ENCODE data around the gene ZNF764. TPM values are rescaled to one million over a fixed set of nuclear protein-coding genes. Genes with fewer than 3 reads are reported as not detected.

ZNF764 gene
- total RNA-seq, 1 experiment from 2014 or later: 15.2 TPM

- peaks cover 21% of the 10 kb centered on the region for H3K4me1 ChIP-seq (ENCODE audit: insufficient read depth, low read length, poor library complexity, severe bottlenecking)
- CTCF ChIA-PET: no interaction called here
- no peak overlapping the region for H3K27ac ChIP-seq (ENCODE audit: low read depth, low read length, poor library complexity, severe bottlenecking)
- H3K4me3 ChIP-seq (ENCODE audit: low read depth, low read length, poor library complexity, severe bottlenecking): no peak overlapping the region
- no peak for TF ChIP-seq EZH2 (IDR thresholded peaks at IDR 0.05; ENCODE audit: borderline replicate concordance, low read depth, low read length, poor library complexity, severe bottlenecking)
- no peak for TF ChIP-seq CTCF (conservative IDR thresholded peaks at IDR 0.05; ENCODE audit: low read depth, low read length)
- POLR2A ChIA-PET (ENCODE audit: low non-redundant PET): no interaction called here
- no peaks in the 10 kb centered on the region for H3K27me3 ChIP-seq (replicated peaks; ENCODE audit: insufficient read depth, low read depth, low read length, poor library complexity)
- no peaks in the 10 kb centered on the region for H3K36me3 ChIP-seq (ENCODE audit: insufficient read depth, low read length, poor library complexity, severe bottlenecking)
- no peak for DNase-seq (ENCODE audit: low spot score)
- BruUV-seq (replicated peaks): no TSS peak
- H3K9me3 ChIP-seq (ENCODE audit: low read depth, low read length, poor library complexity, severe bottlenecking): no peaks in the 10 kb centered on the region
- intact Hi-C loops (cut with micrococcal nuclease; ENCODE audit: unreplicated experiment): no loop called here
Measured at GRCh38 chr16:30566531-30566930, 8.4 kb upstream of the ZNF764 start.

GRCh38 chr16:30565984-30566383 lies 7.8 kb upstream of the ZNF764 start:
- H3K4me1 ChIP-seq (ENCODE audit: insufficient read depth, low read length, poor library complexity, severe bottlenecking): peaks cover 20% of the 10 kb centered on the region
- CTCF ChIA-PET: no interaction called here
- POLR2A ChIA-PET (ENCODE audit: low non-redundant PET): interaction anchor here (0.6 kb wide), 1 partner anchor 39 kb away, joined by 3 read pairs; no protein-coding TSS in a partner anchor

GRCh38 chr16:30565526-30565925 lies 7.4 kb upstream of the ZNF764 start:
- no peak for DNase-seq (ENCODE audit: low spot score)
- intact Hi-C loops (cut with micrococcal nuclease; ENCODE audit: unreplicated experiment): no loop called here
- BruUV-seq (replicated peaks): no TSS peak
- Histone ChIP-seq H3K9me3 (ENCODE audit: low read depth, low read length, poor library complexity, severe bottlenecking) (no peaks in the 10 kb centered on the region), H3K27ac (ENCODE audit: low read depth, low read length, poor library complexity, severe bottlenecking) (no peak overlapping the region), H3K4me3 (ENCODE audit: low read depth, low read length, poor library complexity, severe bottlenecking) (no peak overlapping the region), H3K36me3 (ENCODE audit: insufficient read depth, low read length, poor library complexity, severe bottlenecking) (no peaks in the 10 kb centered on the region), H3K4me1 (ENCODE audit: insufficient read depth, low read length, poor library complexity, severe bottlenecking) (peaks cover 17% of the 10 kb centered on the region), H3K27me3 (replicated peaks; ENCODE audit: insufficient read depth, low read depth, low read length, poor library complexity) (no peaks in the 10 kb centered on the region)
- no peak for TF ChIP-seq CTCF (conservative IDR thresholded peaks at IDR 0.05; ENCODE audit: low read depth, low read length)
- no peak for TF ChIP-seq EZH2 (IDR thresholded peaks at IDR 0.05; ENCODE audit: borderline replicate concordance, low read depth, low read length, poor library complexity, severe bottlenecking)
- POLR2A ChIA-PET (ENCODE audit: low non-redundant PET): interaction anchor here (0.6 kb wide), 1 partner anchor 39 kb away, joined by 3 read pairs; no protein-coding TSS in a partner anchor
- CTCF ChIA-PET: no interaction called here

More at GRCh38 chr16:30565984-30566383, 7.8 kb upstream of the ZNF764 start:
- DNase-seq (ENCODE audit: low spot score): no peak
- intact Hi-C loops (cut with micrococcal nuclease; ENCODE audit: unreplicated experiment): no loop called here
- no peak for TF ChIP-seq CTCF (conservative IDR thresholded peaks at IDR 0.05; ENCODE audit: low read depth, low read length)
- no peak for TF ChIP-seq EZH2 (IDR thresholded peaks at IDR 0.05; ENCODE audit: borderline replicate concordance, low read depth, low read length, poor library complexity, severe bottlenecking)
- Histone ChIP-seq H3K4me3 (ENCODE audit: low read depth, low read length, poor library complexity, severe bottlenecking) (no peak overlapping the region), H3K9me3 (ENCODE audit: low read depth, low read length, poor library complexity, severe bottlenecking) (no peaks in the 10 kb centered on the region), H3K27ac (ENCODE audit: low read depth, low read length, poor library complexity, severe bottlenecking) (no peak overlapping the region), H3K27me3 (replicated peaks; ENCODE audit: insufficient read depth, low read depth, low read length, poor library complexity) (no peaks in the 10 kb centered on the region), H3K36me3 (ENCODE audit: insufficient read depth, low read length, poor library complexity, severe bottlenecking) (no peaks in the 10 kb centered on the region)
- no TSS peak for BruUV-seq (replicated peaks)
